Body of pancreas (tissue), 4 donors: ENCODE results near the gene SLC25A4. TPM values are rescaled to one million over a fixed set of nuclear protein-coding genes. Genes with fewer than 3 reads are reported as not detected.
"Not testable (repeated sequence)": the region's sequence is repeated elsewhere in the genome, so short reads cannot be mapped to it uniquely, and the experiment has no call there.

Experiments
- ATAC-seq: fragments of 150-250 bp; one replicate; pipeline ENCODE4 v1.9.1; 2016
- DNase-seq, 4 donors: peaks; one replicate each; pipeline ENCODE4 v3.0.0-alpha.2; 2019
- H3K27ac ChIP-seq, 4 donors: fragments of 200-600 bp; sonication (generic); 1 replicate in 3 of 4; 2 replicates in 1 of 4; pipeline versions ENCODE4 v1.5.1 to v1.6.1; 2016 to 2019; ENCODE audit warnings: mild to moderate bottlenecking in 1 of 4, mixed read lengths in 1 of 4, moderate library complexity in 1 of 4
- H3K27me3 ChIP-seq, 2 donors: fragments of 200-600 bp; sonication (generic); one replicate each; pipeline ENCODE4 v1.6.0; 2016; ENCODE audit warnings: mild to moderate bottlenecking in 1 of 2
- H3K36me3 ChIP-seq, 2 donors: fragments of 200-600 bp; sonication (generic); replicated peaks in 1 of 2; 2 replicates each; pipeline ENCODE4 v1.5.1; 2016; ENCODE audit warnings: low read depth in 2 of 2; ENCODE audit not compliant: insufficient read depth in 1 of 2
- H3K4me1 ChIP-seq: fragments of 200-600 bp; sonication (generic); one replicate; pipeline ENCODE4 v1.6.0; 2016
- H3K4me3 ChIP-seq, 2 donors: fragments of 200-600 bp; sonication (generic); 1 replicate in 1 of 2; 2 replicates in 1 of 2; pipeline ENCODE4 v1.5.1; 2016 to 2019
- H3K9me3 ChIP-seq, 3 donors: fragments of 200-600 bp; sonication (generic); 1 replicate in 2 of 3; 2 replicates in 1 of 3; pipeline ENCODE4 v1.5.1; 2016
- POLR2A ChIP-seq, 3 donors: fragments of 450-650 bp; IDR thresholded peaks; one replicate each; pipeline ENCODE4 v1.6.1; 2016; ENCODE audit warnings: antibody characterized with exemption in 3 of 3, mild to moderate bottlenecking in 2 of 3
- WGBS, 2 donors: methylation state at CpG; one replicate each; pipeline ENCODE4 v1.1.5; 2017; 5-methylcytosine and 5-hydroxymethylcytosine counted together
- intact Hi-C: fragments of 100-400 bp; cut with DNase I; formaldehyde crosslinking; loops from one replicate; pipeline ENCODE4 v1.15.1; 2023
- total RNA-seq, 2 donors: library from RNA; depleted of rRNA; stranded (reverse); fragments of >200 nt; gene quantifications; one replicate each; pipeline ENCODE4 v1.1.0, GENCODE V29; 2016
- TF ChIP-seq, protein P1 (sequence below), 7 experiments: fragments of 450-650 bp in 4 of 7; fragments of 200-600 bp in 3 of 7; sonication (generic) in 3 of 7; IDR thresholded peaks; one replicate each; pipeline ENCODE4 v1.5.1; 2016 to 2019; ENCODE audit warnings: antibody characterized with exemption in 7 of 7

SLC25A4 gene
- total RNA-seq, 2 donors from 2014 or later, result 11.7 to 21.8 TPM

GRCh38 chr4:185118876-185119275 is 24.2 kb upstream of the SLC25A4 start:
- no peak overlapping the region for H3K4me3 ChIP-seq
- intact Hi-C loops, result no loop called here
- no peaks in the 10 kb centered on the region for H3K36me3 ChIP-seq
- TF ChIP-seq, protein P1, sequence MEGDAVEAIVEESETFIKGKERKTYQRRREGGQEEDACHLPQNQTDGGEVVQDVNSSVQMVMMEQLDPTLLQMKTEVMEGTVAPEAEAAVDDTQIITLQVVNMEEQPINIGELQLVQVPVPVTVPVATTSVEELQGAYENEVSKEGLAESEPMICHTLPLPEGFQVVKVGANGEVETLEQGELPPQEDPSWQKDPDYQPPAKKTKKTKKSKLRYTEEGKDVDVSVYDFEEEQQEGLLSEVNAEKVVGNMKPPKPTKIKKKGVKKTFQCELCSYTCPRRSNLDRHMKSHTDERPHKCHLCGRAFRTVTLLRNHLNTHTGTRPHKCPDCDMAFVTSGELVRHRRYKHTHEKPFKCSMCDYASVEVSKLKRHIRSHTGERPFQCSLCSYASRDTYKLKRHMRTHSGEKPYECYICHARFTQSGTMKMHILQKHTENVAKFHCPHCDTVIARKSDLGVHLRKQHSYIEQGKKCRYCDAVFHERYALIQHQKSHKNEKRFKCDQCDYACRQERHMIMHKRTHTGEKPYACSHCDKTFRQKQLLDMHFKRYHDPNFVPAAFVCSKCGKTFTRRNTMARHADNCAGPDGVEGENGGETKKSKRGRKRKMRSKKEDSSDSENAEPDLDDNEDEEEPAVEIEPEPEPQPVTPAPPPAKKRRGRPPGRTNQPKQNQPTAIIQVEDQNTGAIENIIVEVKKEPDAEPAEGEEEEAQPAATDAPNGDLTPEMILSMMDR (IDR thresholded peaks at IDR 0.05), result no peak
- no peak for TF ChIP-seq POLR2A (IDR thresholded peaks at IDR 0.05)
- H3K27ac ChIP-seq, result no peak overlapping the region
- H3K9me3 ChIP-seq, result no peaks in the 10 kb centered on the region
- DNase-seq (no peak), ATAC-seq (no peak)
- 88 to 93% methylated on average over 7 of the region's 7 CpGs for WGBS, 2 donors
- H3K4me1 ChIP-seq, result peaks cover 13% of the 10 kb centered on the region
- H3K27me3 ChIP-seq, result no peaks in the 10 kb centered on the region

GRCh38 chr4:185119467-185119866 is 23.6 kb upstream of the SLC25A4 start:
- ATAC-seq, intact Hi-C loops, H3K4me3 ChIP-seq, H3K36me3 ChIP-seq, H3K9me3 ChIP-seq, DNase-seq, H3K27me3 ChIP-seq, H3K27ac ChIP-seq: not testable (repeated sequence)
- 73 to 84% methylated on average over 5 of the region's 5 CpGs for WGBS, 2 donors
- H3K4me1 ChIP-seq, result peaks cover 13% of the 10 kb centered on the region

DNA sequence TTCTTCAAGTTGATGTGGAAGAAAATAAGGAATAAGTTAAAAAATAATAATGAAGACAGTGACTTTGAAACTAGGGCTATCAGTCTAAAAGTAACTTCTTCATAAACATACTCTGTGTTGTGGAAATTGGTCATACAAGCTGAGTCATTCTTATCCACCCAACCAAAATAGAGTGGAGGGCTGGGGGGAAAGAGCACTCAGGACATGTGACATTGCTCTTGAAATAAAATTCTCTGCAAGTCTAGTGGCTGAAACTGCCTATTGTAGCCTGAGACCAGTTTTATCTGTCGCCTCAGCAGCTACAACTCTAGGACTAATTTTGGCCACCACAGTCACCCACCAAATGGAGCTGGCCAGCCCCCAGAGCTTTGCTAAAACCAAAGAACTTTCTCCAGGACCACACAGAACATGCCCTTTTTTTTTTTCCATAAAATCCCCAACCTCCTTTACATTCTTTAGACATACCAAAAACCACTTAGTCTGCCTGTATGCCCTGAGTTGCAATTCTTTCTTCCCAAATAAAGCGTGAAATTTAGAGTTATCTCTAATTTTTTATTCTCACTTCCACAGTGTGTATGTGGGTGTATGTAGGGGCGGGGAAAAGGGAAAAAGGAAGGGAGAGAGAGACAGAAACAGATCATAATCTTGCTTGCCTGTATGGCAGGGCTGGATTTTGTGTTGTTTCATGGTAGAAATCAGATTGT is 23.0 kb upstream of the SLC25A4 start:
- DNase-seq (no peak), ATAC-seq (no peak)
- H3K27me3 ChIP-seq, result no peaks in the 10 kb centered on the region
- no peak overlapping the region for H3K4me3 ChIP-seq
- intact Hi-C loops, result no loop called here
- H3K9me3 ChIP-seq, result no peaks in the 10 kb centered on the region
- TF ChIP-seq, protein P1 (IDR thresholded peaks at IDR 0.05), result no peak
- TF ChIP-seq POLR2A (IDR thresholded peaks at IDR 0.05), result no peak
- no peaks in the 10 kb centered on the region for H3K36me3 ChIP-seq
- H3K4me1 ChIP-seq, result peaks cover 12% of the 10 kb centered on the region
- WGBS, 2 donors, result 93 to 95% methylated on average over 3 of the region's 3 CpGs
- H3K27ac ChIP-seq, result no peak overlapping the region

DNA sequence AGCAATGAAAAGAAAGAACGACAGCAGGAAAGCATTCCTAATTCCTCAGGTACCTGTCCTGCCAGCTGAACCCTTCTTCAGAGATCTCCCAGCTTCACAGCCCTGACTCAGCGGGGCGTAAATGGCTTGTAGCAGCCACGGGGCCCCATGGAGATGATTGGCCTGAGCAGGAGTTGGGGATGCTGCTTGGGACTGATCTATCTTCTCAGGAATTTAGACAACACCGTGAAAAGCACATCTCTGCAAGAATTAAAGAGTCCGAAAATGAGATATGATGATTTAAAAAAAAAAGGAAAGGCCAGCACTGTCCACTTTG is 22.5 kb upstream of the SLC25A4 start:
- Histone ChIP-seq H3K4me3 (no peak overlapping the region), H3K9me3 (no peaks in the 10 kb centered on the region), H3K4me1 (peaks cover 7% of the 10 kb centered on the region), H3K36me3 (no peaks in the 10 kb centered on the region), H3K27me3 (no peaks in the 10 kb centered on the region), H3K27ac (no peak overlapping the region)
- ATAC-seq, result no peak
- 82 to 85% methylated on average over 6 of the region's 6 CpGs for WGBS, 2 donors
- TF ChIP-seq, protein P1 (IDR thresholded peaks at IDR 0.05), result no peak
- TF ChIP-seq POLR2A (IDR thresholded peaks at IDR 0.05), result no peak
- intact Hi-C loops, result no loop called here
- no peak for DNase-seq

DNA sequence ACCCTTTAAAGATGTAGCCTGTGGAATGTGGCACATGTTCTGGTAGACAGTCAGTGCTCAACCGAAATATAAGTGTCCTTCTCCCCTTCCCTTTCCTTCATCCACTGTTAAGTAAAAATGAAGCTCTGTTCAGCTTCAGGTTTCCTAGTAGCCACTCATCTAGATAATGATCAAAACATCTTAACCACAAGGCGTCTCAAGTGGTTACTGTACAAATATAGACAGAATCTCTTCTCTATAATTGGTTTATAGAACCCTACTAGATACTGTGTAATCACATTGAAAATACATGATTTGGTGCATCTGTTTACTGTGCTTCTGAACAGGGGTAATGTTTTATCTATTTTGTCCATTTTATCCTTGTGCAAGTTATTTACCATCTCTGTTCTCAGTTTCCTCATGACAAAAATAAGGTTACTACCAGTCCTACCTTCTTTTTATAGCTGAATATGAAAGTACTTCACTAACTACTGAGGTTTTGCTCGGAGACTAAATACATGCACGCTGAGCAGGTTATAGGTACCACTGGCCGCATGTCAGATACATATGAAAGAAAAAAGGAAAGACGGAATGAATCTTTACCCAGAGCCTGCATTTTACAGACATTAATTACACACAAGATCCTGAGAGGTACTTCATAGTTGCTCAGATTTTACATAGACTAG is 20.3 kb upstream of the SLC25A4 start:
- Histone ChIP-seq H3K4me3 (no peak overlapping the region), H3K27me3 (no peaks in the 10 kb centered on the region), H3K4me1 (peaks cover 8% of the 10 kb centered on the region), H3K27ac (no peak overlapping the region), H3K36me3 (no peaks in the 10 kb centered on the region), H3K9me3 (no peaks in the 10 kb centered on the region)
- no peak for TF ChIP-seq POLR2A (IDR thresholded peaks at IDR 0.05)
- TF ChIP-seq, protein P1 (IDR thresholded peaks at IDR 0.05), result no peak
- 73 to 75% methylated on average over 6 of the region's 6 CpGs for WGBS, 2 donors
- intact Hi-C loops, result no loop called here
- ATAC-seq, result no peak
- DNase-seq, result no peak
